HK-2 (cell line): Measurements from ENCODE around the gene FHAD1.

Source experiments
- DNase-seq: peaks from one replicate; pipeline ENCODE4 v3.0.0-alpha.2; 2018; ENCODE audit not compliant: unreplicated experiment

The FHAD1 gene

DNA sequence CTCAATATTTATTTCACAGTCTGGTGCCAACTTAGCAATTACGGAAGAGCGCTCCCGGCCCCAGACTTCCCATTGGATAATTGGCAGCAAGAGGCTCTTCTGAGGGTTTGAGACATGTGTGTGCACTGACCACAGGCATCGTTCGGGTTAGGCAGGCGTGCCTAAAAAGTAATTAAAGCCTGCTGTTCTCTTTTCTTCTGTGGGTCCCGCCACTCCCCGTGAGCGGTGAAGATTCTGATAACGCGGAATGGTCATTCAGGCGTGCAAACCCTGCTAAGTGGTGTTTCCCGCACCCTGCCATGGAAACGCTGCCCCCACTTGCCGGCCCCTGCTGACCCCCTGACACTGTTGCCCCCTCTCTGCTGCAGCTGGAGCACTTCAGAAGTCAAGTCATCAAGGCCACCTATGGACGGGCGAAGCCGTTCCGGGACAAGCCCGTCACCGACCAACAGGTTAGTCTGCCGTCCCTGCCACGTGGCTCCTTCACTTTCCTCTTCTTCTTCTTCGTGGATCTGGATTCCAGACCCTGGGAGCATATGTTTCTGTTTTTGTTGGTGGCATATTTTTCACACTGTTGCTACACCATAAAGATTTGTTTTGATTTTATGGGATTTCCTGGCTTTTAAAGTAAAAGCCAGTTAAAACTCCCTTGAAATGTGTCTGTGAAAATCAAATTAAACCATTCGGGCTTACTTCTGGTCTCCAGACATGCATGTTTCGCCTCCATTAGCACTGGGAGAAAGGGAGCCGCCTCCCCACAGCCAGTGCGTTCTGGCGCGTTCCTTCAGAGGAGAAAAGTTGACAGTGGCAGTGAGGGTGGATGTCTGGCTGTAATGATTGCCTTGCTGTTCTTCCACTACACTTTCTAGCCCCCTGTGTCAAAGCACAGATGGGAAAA is 79.9 kb downstream of the FHAD1 start:
- DNase-seq = no peak

DNA sequence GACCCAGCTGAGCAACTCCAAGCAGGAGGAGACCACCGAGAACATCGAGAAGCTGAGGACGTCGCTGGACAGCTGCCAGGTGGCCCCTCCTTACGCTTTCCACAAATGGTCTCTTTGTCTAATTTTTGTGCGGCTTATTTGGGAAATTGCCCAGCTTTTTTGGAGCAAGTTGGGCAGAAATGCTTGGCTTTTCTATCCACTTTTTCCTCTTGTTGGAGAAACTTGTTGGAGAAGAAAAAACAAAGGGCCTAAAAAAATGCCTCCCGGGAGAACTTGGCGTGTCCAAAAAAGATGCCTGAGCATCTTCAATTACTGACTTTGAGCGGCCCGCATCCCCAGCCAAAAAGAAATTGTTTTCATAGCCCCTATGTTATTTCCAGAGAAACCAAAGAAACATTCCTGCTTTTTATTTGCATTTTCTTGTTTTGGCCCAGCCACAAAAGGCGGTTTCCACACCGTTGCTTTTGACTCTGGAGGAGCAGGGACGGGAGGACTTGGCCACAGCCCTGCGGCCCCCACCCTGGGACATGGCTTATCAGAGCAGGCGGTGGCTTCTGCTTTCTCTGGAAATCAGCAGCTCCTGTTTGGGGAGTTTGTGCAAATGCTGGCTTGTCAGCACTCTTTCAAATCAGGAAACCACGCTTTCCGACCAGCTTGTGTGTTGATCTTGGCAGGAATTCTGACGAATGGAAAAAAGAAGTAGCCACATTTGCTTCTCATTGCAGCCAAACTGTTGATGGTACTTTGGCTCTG is 81.5 kb downstream of the FHAD1 start:
- no peak for DNase-seq

DNA sequence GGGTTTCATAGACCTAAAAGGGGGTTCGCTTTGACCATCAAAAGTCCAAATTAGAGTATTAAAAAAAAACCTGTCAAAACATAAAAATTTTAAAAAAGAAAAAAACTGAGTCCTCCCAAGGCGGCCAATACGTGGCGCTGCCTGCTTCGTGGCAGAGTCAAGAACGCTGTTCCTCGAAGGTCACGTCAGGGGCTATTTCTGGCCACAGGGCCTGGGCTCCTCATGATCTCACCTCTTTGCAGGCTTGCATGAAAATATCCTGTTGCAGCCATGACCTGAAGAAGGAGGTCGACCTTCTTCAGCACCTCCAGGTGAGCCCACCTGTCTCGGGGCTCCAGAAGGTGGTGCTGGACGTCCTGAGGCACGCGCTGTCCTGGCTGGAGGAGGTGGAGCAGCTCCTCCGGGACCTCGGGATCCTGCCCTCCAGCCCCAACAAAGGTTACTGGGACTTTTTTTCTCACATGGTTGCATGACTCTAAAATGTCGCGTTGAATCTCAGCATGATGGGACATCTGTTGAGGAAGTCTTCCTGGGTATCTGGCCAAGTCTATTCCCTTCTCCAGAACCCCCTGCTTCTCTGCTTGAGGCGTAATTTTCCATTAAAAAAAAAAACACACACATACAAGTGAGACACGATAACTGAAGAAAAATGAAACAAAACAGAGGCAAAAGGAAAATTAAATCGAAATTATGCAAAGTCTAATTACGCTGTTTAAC is 82.2 kb downstream of the FHAD1 start:
- no peak for DNase-seq

DNA sequence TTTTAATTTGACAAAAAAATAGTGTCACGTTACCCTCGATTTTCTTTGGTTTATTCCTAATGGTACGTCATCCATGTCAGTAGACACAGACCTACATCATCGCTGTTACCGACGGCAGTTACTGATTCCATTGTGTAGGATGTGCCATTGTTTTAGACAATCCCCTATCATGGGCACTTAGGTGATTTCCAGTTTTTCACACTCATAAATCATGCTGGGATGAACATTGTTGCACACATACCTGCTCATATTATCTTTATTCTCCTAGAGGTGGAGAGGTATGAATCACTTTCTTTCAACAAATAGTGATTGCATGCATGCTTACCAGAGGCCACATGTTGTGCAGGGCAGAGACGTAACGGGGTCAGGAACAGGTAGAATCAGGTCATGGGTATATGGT is 83.0 kb downstream of the FHAD1 start:
- no peak for DNase-seq

DNA sequence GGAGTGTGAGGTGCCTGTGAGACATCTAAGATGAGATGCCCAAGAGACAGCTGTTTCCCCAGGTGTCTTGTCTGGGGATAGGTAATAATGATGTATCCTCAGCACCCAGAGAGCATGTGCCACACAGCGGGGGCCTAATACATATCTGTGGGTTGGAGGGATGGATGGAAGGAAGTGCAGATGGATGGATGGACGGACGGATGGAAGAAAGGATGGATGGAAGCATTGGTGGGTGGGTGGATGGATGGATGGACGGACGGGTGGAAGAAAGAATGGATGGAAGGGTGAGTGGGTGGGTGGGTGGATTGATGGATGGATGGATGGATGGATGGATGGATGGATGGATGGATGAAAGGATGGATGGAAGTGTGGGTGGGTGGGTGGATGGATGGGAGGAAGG is 84.2 kb downstream of the FHAD1 start:
- no peak for DNase-seq

DNA sequence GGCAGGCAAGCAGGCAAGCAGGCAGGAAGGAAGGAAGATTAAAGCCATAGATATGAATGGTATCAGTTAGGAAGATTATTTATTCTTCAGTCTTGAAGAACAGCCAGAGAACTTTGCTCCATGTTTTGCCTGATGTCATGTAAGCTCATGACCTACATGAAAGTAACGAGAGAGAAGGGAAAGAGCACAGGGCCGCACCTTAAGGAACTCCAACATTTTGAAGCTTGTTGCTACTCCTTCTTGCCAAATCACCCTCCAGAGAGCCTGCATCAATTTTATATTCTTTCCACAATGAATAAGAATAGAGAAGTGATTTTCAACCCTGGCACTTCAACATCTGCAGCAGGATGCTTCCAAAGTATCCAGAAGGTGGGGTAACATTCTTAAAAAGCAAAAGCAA is 84.7 kb downstream of the FHAD1 start:
- no peak for DNase-seq

DNA sequence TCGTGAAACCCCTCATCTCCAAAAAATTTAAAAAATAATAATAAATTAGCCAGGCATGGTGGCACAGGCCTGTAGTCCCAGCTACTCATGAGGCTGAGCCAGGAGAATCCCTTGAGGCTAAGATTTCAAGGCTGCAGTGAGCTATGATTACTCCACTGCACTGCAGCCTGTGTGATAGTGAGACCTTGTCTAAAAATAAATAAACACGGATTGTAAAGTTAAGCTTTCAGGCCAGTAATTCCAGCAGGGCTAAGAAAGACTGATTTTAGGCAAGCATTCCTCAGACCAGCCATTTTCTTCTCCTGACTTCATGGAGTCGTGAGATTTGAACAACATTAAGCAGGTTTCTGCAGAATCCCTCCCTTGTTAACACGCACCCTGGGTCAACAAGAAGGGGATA is 85.5 kb downstream of the FHAD1 start:
- DNase-seq = no peak

DNA sequence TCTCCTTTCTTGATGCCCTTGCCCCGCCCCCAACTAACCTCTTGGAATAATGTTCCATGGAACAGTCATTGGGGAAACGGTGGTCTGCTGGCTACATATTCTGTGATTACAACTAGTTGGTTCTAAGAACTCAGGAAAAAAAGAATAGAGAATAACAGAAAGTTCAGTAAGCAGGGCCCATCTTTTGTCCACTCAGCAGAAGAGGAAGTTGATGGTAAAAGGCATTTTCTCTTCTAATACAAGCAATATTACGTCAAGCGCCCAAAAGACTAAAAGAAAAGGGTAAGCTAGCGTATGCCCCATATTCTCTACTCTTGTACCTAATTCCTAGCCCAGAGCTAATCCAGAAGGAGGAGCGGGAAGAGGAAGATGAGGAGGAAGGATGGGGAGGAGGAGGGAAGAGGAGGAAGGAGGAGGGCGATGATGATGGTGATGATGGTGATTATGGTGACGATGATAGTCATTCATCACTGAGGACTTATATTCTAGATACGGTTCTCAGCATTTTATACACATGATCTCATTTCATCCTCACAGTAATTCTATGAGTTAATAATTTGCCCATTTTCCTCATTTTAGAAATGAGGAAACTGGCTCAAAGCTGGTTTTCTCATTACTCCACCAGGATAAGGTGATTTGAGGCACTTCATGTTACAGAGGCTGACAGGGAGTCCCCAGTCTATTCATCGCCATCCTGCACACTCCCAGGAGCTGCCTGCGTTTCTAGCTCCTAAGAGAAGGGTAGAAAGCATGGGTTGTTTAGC is 86.1 kb downstream of the FHAD1 start:
- no peak for DNase-seq

DNA sequence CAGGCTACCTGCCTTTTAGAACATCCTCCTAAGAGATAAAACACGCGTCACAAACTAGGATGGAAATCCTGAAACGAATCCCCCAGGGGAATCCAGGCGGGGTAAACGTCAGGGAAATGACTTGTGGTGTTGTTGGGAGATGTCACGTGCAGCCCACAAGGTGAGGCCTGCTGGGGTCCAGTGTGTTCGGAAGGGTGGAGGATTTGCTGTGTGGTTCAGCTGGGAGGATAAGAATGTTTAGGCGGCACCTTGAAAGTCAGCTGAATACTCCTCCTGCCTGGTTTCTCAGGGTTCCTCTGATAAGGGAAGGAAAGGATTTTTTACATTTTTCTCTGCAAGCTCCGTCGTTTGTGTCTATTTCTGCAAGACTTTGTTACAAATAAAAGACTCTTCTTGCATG is 88.0 kb downstream of the FHAD1 start:
- DNase-seq = no peak

DNA sequence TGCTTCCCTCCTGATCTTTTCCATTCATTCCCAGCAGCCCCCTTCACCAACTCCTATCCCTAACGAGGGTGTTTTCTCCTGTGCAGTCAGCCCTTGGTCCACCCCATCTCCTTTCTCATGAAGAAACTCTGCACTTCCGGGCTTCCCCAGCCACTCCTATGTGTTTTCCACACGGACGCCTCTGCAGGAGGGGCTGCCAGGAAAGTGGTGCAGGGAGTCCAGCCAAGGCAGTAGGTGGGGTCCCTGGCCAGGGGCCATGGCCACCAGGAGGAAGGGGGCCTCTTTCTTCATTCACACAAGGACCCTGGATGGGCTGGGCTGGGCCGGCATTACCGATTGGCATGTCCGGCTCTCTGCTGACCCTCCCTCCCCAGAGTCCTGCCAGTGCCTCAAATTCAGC is 89.8 kb downstream of the FHAD1 start:
- DNase-seq = no peak

DNA sequence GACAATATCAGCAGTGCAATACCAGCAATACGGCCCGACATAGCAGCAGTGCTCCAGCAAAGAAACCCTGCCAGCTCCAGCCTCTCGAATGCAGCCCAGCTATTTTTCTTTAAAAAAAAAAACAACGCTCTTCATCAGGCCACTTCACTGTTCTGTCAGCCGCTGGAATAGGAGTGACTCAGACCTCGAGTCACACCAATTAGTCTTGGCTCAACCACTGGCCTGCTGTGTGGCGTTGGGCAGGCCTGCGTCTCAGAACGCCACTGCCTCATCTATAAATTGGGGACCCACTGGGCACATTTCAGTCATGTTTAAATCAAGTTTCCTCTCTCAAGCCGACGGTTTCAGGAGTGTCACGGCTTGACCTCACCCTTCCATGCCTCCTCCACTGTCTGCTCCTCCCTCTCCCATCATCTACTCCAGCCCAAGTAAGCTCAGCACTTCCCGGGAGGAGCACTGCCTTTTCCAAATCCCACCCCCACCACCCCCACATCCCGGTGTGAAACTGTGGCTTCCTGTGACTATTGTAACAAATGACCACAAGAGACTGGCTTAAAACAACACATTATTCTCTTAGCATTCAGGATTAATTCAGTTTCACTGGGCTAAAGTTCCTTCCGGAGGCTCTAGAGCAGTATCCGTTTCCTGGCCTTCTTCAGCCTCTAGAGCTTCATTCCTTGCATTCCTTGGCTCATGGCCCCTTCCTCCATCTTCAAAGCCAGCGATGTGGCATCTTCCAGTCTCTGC is 90.8 kb downstream of the FHAD1 start:
- DNase-seq = peak; percentile 73

DNA sequence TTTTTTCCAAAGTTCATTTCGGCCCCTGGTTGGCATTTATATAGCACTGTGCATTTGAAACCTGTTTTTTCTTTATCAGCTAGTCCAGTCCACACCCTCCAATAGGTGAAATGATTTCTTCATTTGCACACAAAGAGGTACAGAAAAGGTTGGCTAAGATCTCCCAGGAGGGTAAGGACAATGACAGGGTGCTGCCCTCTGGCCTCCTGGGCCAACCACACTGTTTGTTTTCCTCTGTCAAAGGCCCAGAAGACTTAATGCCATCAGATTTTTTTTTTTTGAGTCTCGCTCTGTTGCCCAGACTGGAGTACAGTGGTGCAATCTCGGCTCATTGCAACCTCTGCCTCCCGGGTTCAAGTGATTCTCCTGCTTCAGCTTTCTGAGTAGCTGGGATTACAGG is 92.5 kb downstream of the FHAD1 start:
- no peak for DNase-seq

DNA sequence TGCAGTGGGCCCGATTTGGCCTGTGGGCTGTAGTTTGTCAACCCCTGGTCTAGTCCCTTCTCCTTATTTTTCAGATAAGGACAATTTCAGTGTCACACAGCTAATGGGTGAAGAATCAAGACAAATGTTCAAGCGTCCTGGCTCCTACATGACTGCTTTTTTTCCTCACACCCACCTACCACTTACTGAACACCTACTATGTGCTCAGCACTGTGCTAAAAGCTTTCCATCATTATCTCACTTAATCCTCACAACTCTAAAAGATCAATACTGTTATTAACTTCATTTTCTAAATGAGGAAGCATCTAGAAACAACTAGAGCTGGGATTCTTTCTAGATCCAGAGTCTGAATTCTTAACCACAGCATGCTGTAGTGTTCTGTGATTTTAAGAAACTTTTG is 94.2 kb downstream of the FHAD1 start:
- no peak for DNase-seq

DNA sequence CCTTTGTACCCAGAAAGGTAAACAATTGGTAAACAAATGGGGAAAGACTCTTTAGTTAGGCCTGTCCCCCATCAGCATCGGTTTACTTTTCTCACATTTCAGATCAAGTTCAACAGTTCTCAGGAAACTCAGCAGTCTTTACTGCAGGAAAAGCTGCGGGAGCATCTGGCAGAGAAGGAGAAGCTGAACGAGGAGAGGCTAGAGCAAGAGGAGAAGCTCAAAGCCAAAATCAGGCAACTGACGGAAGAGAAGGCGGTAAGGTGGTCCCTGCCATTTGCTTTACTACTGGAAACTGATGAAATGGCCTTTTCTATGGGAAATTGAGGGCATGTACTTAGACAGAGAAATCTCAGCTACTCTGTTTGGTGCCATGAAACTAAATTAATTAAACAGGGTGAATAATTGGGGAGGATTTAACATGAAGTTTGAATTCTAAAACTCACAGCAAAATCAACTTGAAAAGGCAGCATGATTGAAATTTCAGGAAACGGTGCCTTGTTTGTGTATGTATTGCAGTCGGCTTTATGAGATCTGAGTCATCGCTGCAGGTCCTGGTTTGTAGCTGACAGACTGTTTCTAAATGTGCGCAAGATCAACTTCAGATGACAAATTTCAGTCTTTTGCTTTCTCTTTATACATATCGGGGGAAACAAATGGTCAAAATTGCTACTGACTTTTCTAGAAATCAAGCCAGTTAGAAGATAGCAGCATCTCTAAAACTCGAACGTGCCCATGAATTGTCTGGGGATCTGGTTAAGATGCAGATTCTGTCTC is 94.8 kb downstream of the FHAD1 start:
- no peak for DNase-seq

DNA sequence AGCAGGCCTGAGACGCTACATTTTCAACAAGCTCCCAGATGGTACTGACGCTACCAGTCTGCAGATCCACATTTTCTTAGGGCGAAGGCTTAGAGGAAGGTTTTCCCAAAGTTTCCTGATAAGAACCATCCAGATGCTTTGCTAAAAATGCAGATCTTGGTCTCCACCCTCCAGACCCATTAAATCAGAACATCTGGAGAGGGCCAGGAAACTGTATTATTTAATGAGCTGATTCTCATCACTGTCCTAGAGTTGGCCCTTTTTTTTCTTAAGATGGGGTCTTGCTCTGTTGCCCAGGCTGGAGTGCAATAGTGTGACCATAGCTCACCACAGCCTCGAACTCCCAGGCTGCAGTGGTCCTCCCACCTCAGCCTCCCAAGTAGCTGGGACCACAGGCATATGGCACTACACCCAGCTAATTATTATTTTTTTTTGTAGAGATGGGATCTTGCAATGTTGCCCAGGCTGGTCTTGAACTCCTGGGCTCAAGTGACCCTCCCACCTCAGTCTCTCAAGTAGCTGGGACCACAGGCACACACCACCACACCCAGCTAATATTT is 95.5 kb downstream of the FHAD1 start:
- DNase-seq = no peak

DNA sequence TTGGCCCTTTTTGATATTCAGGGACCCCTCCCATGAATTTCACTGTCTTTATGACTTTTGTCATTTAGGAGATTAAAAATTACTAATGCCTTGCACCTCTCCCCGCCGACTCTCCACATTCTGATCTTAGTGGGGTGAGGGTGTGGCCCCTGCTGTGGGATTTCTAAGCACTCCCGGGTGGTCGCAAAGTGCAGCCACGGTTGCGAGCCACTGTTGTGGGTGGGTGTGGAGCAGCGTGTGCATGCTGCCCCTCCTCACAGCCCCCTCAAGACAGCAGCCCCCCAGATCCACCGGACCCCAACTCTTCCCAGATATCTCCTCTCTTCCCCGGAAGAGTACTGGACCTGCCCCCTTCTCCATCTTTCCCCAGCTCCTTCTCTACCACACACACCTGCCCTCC is 96.1 kb downstream of the FHAD1 start:
- DNase-seq = no peak

DNA sequence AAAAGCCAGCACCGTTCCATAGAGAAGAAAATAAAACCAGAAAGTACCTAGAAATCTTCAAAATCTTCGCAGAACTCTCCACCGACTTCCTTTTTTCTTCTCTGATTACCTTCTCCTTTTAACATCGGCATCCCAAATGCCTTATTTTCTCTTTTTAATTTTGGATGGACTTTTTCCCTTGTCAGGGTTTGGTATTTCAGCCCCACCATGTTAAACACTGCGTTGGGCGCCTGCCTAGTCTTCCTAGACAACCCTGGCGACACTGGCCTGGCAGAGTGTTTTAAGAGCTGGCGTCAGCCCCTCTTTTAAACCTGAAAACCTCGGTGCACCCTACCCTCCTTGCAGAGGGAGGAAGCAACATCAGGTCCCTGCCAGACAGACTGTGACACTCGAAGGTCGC is 96.7 kb downstream of the FHAD1 start:
- no peak for DNase-seq

DNA sequence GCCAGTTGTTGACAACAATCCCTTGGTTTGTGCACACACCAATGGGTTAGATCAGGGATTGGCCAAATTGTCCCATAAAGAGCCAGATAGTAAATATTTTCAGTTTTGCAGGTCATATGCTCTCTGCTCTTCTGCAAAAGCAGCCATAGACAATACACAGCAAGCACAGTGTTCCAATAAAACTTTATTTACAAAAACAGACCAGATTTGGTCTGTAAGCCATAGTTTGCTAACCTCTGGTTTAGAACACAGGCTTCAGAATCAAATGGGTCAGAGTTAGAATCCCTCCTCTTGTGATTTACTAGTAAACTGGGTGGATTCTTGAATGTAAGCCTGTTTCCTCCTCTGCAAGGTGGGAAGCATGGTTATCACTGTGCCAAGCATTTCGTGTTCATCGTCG is 97.4 kb downstream of the FHAD1 start:
- DNase-seq = no peak

DNA sequence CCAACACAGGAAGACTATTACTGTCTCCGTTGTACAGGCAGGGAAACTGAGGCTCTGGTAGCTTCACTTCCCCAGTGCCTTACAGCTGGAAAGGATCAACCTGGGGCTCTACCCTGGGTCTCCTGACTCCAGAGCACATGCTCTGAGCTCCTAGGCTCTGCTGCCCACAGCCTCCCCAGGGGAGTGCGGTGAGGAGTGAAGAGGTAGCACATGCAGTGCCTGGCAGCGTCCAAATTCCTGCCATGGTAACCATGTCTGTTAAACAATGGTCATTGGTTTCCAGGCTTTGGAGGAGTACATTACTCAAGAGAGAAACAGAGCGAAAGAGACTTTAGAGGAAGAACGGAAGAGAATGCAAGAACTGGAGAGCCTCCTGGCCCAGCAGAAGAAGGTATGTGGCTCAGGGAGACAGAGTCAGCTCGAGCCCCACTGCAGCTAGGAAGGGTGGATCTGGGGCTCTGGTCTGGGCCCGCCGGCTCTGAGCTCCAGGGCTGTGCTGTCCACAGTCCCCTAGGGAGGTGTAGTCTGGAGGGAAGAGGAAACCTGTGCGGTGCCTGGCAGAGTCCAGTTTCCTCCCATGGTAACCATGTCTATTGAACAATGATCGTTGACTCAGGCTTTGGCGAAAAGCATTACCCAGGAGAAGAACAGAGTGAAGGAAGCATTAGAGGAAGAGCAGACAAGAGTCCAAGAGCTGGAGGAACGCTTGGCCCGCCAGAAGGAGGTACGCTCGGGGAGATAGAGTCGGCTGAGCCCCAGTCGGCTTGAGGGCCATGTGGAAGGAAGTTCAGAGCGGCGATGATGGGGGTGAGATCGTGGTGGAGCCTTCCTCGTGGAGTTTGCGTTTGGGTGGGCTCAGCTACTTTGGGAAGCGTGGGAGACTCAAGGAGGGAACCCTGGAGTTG is 98.0 kb downstream of the FHAD1 start:
- DNase-seq = no peak
